Measurements from ENCODE around the gene EPHA4. TPM values are rescaled to one million over a fixed set of nuclear protein-coding genes. Genes with fewer than 3 reads are reported as not detected.
A peak's percentile ranks its signal among the peaks of the same experiment; 100 is the strongest.

The EPHA4 gene
- total RNA-seq, 3 donors from 2014 or later: 21.4 to 36.8 (median 21.9) TPM

DNA sequence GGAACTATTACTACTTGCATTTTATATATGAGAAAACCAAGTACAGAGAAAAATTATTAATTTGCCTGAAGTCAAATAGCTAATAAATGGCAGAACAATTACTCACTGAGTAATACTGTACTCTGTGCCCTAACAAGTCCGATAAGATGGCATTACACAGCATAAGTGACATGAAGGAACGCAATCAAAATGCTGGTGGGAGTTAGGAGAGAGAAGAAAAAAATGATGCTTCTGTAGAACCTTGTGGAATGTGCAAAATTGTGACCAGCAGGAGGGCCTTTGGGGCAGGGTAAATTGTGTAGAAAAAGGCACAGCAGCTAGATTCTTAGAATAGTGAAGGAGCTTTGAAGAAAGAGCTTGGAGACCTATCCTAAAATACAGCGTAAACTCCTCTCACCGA is 32.9 kb downstream of the EPHA4 start:
- DNase-seq: no peak
- TF ChIP-seq, protein P1, sequence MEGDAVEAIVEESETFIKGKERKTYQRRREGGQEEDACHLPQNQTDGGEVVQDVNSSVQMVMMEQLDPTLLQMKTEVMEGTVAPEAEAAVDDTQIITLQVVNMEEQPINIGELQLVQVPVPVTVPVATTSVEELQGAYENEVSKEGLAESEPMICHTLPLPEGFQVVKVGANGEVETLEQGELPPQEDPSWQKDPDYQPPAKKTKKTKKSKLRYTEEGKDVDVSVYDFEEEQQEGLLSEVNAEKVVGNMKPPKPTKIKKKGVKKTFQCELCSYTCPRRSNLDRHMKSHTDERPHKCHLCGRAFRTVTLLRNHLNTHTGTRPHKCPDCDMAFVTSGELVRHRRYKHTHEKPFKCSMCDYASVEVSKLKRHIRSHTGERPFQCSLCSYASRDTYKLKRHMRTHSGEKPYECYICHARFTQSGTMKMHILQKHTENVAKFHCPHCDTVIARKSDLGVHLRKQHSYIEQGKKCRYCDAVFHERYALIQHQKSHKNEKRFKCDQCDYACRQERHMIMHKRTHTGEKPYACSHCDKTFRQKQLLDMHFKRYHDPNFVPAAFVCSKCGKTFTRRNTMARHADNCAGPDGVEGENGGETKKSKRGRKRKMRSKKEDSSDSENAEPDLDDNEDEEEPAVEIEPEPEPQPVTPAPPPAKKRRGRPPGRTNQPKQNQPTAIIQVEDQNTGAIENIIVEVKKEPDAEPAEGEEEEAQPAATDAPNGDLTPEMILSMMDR (IDR thresholded peaks at IDR 0.05): no peak
- no peak for ATAC-seq

DNA sequence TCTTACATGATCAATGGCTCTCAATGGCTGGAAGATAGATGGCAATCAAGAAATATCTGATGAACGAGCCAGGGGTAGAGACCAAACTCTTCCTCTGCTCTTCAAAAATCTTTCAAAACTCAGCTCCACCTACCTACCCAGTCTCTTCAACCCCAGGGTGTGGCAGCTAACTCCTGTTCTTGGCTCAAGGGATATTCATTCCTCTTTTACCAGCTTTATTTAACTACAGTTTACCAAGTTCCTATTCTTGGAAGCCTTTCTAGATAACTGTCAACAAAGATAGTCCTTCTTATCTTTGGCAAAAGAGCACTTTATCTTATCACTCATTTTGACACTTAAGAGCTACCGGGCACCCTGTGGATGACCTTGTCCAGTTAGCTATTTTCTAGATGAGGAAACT is 36.3 kb downstream of the EPHA4 start:
- H3K9me3 ChIP-seq: no peaks in the 10 kb centered on the region
- DNase-seq: no peak
- TF ChIP-seq, protein P1 (IDR thresholded peaks at IDR 0.05): no peak
- intact Hi-C loops (cut with DNase I, micrococcal nuclease): no loop called here
- H3K36me3 ChIP-seq (ENCODE audit: low read depth): no peaks in the 10 kb centered on the region
- peak; percentile 20 for ATAC-seq
- H3K4me1 ChIP-seq (ENCODE audit: low read depth): peaks cover 15% of the 10 kb centered on the region
- no peak overlapping the region for H3K4me3 ChIP-seq

More for the DNA sequence above, 32.9 kb downstream of the EPHA4 start:
- Histone ChIP-seq H3K9me3 (no peaks in the 10 kb centered on the region), H3K36me3 (ENCODE audit: low read depth) (no peaks in the 10 kb centered on the region), H3K4me3 (no peak overlapping the region), H3K4me1 (ENCODE audit: low read depth) (no peaks in the 10 kb centered on the region)
- intact Hi-C loops (cut with DNase I, micrococcal nuclease): no loop called here

DNA sequence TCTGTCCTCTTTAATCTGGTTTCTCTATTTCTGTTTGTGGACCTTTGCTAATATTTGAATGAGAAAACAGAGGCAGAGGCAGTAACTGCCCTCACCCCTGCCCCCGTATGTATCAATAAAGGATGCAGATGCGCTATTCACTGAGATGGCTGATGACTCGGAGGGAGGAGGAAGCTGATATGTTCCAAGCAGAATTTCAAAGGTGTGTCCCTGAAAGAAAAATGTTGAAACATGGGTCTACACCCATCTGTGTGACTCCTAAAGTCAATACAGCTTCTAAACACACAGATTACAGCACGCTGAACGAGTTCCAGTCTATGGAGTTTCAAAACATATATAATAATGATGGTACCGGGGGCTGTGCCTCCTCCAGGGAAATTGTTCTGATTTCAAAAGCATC is 38.8 kb downstream of the EPHA4 start:
- no peaks in the 10 kb centered on the region for H3K36me3 ChIP-seq (ENCODE audit: low read depth)
- DNase-seq (peak in 1 of 3 donors; percentile 28), ATAC-seq (peak; percentile 82)
- intact Hi-C loops (cut with DNase I, micrococcal nuclease): no loop called here
- H3K4me1 ChIP-seq (ENCODE audit: low read depth): peaks cover 35% of the 10 kb centered on the region
- TF ChIP-seq, protein P1 (IDR thresholded peaks at IDR 0.05): no peak
- no peak overlapping the region for H3K4me3 ChIP-seq
- H3K9me3 ChIP-seq: no peaks in the 10 kb centered on the region

DNA sequence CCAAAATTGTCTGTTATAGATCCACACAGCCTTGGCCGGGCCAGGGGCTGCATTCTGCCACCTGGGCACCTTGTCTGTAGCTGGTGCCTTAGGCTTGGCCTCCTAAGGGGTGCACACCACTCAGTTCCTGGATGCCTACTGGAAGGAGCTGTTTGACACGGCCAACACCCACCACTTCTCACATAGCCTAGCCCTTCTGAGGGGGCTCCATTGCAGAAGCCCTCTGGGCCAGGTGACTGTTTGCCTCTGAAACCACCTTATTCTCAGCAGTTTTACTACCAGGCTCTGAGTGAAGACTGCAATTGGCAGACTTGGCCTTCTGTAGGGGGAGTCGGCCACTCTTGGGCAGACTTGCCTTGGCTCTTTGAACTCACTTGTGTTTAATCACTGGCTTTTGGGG is 39.5 kb downstream of the EPHA4 start:
- no peak for DNase-seq
- intact Hi-C loops (cut with DNase I, micrococcal nuclease): no loop called here
- ATAC-seq: no peak
- Histone ChIP-seq H3K36me3 (ENCODE audit: low read depth) (no peaks in the 10 kb centered on the region), H3K4me1 (ENCODE audit: low read depth) (peaks cover 39% of the 10 kb centered on the region), H3K9me3 (no peaks in the 10 kb centered on the region), H3K4me3 (no peak overlapping the region)
- TF ChIP-seq, protein P1 (IDR thresholded peaks at IDR 0.05): no peak

DNA sequence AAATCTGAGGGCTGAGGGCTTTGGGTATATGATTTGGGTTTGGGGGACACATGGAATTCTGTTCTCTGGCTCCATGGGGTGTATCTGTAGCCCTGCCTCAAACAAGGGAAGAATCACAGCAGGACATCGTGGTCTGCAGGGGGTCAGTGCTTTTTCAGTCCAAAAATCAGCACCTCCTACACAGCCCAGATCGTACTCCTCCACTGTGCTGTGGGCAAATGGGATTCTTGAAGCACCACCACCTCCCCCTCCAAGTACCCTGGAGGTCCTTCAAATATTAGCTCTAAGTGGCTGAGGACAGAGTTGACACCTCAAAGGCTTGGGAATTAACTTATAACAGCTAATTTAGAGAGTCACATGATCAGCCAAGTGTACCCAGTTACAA is 41.5 kb downstream of the EPHA4 start:
- Histone ChIP-seq H3K36me3 (ENCODE audit: low read depth) (no peaks in the 10 kb centered on the region), H3K4me1 (ENCODE audit: low read depth) (peaks cover 43% of the 10 kb centered on the region), H3K9me3 (no peaks in the 10 kb centered on the region), H3K4me3 (no peak overlapping the region)
- DNase-seq (no peak), ATAC-seq (no peak)
- TF ChIP-seq, protein P1 (IDR thresholded peaks at IDR 0.05): no peak
- intact Hi-C loops (cut with DNase I, micrococcal nuclease): no loop called here

Measured in mucosa of descending colon (tissue), 3 donors.